ENCODE results near the gene TMEM209.
"Not testable (repeated sequence)": the region's sequence is repeated elsewhere in the genome, so short reads cannot be mapped to it uniquely, and the experiment has no call there.

GRCh38 chr7:130236361-130236760, 31.2 kb upstream of the TMEM209 start:
- not testable (repeated sequence) for TF ChIP-seq CTCF (IDR thresholded peaks at IDR 0.05); POLR2AphosphoS5 (IDR thresholded peaks at IDR 0.05; ENCODE audit: insufficient read depth in 1 of 2, low read depth in 1 of 2); POLR2A (IDR thresholded peaks at IDR 0.05)

All from vagina (tissue), 2 donors.